ENCODE measurements around the gene CAPN11.

CAPN11 gene

GRCh38 chr6:44115866-44116265 is 42.8 kb upstream of the CAPN11 start:
- no peak for TF ChIP-seq CTCF (IDR thresholded peaks at IDR 0.05; ENCODE audit: insufficient read depth, low read depth, low read length, missing control alignments)
- H3K4me3 ChIP-seq (ENCODE audit: low read depth, low read length), result no peak overlapping the region
- no peak for DNase-seq (ENCODE audit: low read depth)

GRCh38 chr6:44116641-44117382 is 41.8 kb upstream of the CAPN11 start:
- no peak overlapping the region for H3K4me3 ChIP-seq (ENCODE audit: low read depth, low read length)
- no peak for DNase-seq (ENCODE audit: low read depth)
- TF ChIP-seq CTCF (IDR thresholded peaks at IDR 0.05; ENCODE audit: insufficient read depth, low read depth, low read length, missing control alignments), result no peak

GRCh38 chr6:44117397-44118128 is 41.1 kb upstream of the CAPN11 start:
- no peak overlapping the region for H3K4me3 ChIP-seq (ENCODE audit: low read depth, low read length)
- no peak for TF ChIP-seq CTCF (IDR thresholded peaks at IDR 0.05; ENCODE audit: insufficient read depth, low read depth, low read length, missing control alignments)
- DNase-seq (ENCODE audit: low read depth), result no peak

GRCh38 chr6:44119704-44120262 is 38.8 kb upstream of the CAPN11 start:
- no peak for TF ChIP-seq CTCF (IDR thresholded peaks at IDR 0.05; ENCODE audit: insufficient read depth, low read depth, low read length, missing control alignments)
- H3K4me3 ChIP-seq (ENCODE audit: low read depth, low read length), result no peak overlapping the region
- DNase-seq (ENCODE audit: low read depth), result no peak

- H3K4me3 ChIP-seq (ENCODE audit: low read depth, low read length), result no peak overlapping the region
- DNase-seq (ENCODE audit: low read depth), result no peak
- no peak for TF ChIP-seq CTCF (IDR thresholded peaks at IDR 0.05; ENCODE audit: insufficient read depth, low read depth, low read length, missing control alignments)
These were observed 37.8 kb upstream of the CAPN11 start for GRCh38 chr6:44120692-44121443.

GRCh38 chr6:44122801-44123200 is 35.8 kb upstream of the CAPN11 start:
- DNase-seq (ENCODE audit: low read depth), result peak; percentile 58
- H3K4me3 ChIP-seq (ENCODE audit: low read depth, low read length), result no peak overlapping the region
- TF ChIP-seq CTCF (IDR thresholded peaks at IDR 0.05; ENCODE audit: insufficient read depth, low read depth, low read length, missing control alignments), result no peak

Measured in GM12865 (cell line).